Spinal cord (tissue), 10 donors: ENCODE measurements around the gene ARID5B. TPM values are rescaled to one million over a fixed set of nuclear protein-coding genes. Genes with fewer than 3 reads are reported as not detected.

Experiments
- DNase-seq, 6 donors: peaks; one replicate each; pipeline versions ENCODE4 v3.0.0 to v3.0.0-alpha.2; 2013 to 2015; ENCODE audit warnings: low spot score in 6 of 6, low read depth in 4 of 6
- H3K27ac ChIP-seq: one replicate; pipeline ENCODE4 v1.5.1; 2013; ENCODE audit warnings: low read depth, low read length, control low read depth
- H3K27me3 ChIP-seq: one replicate; pipeline ENCODE4 v1.6.1; 2013; ENCODE audit warnings: low read length; ENCODE audit not compliant: control insufficient read depth, insufficient read depth
- H3K36me3 ChIP-seq: one replicate; pipeline ENCODE4 v1.6.1; 2013; ENCODE audit warnings: low read length; ENCODE audit not compliant: control insufficient read depth, insufficient read depth
- H3K4me1 ChIP-seq: one replicate; pipeline ENCODE4 v1.6.1; 2013; ENCODE audit warnings: low read length; ENCODE audit not compliant: control insufficient read depth, insufficient read depth
- H3K4me3 ChIP-seq: one replicate; pipeline ENCODE4 v1.5.1; 2013; ENCODE audit warnings: low read depth, low read length, control low read depth
- H3K9me3 ChIP-seq: one replicate; pipeline ENCODE4 v1.6.1; 2013; ENCODE audit warnings: low read length; ENCODE audit not compliant: control insufficient read depth, insufficient read depth
- WGBS: methylation state at CpG from one replicate; pipeline ENCODE4 v1.1.5; 2013; ENCODE audit warnings: missing lambda C conversion rate; ENCODE audit not compliant: insufficient coverage; 5-methylcytosine and 5-hydroxymethylcytosine counted together
- polyA plus RNA-seq, 2 donors: library from polyadenylated mRNA; unstranded; fragments of 120-200 nt; gene quantifications; one replicate each; pipeline ENCODE4 v1.2.1, GENCODE V29; 2013; ENCODE audit not compliant: insufficient read length in 2 of 2
- total RNA-seq, 2 donors: library from RNA; depleted of rRNA in 1 of 2; stranded (reverse); fragments of 120-200 nt in 1 of 2; fragments of >200 nt in 1 of 2; gene quantifications; one replicate each; pipeline versions ENCODE4 v1.2.3 to v1.2.4, GENCODE V29; 2013 to 2014
- donor health status: healthy.

The ARID5B gene
- total and polyA plus RNA-seq, 4 donors, result 9.3 to 26.4 (median 18.4) TPM

DNA sequence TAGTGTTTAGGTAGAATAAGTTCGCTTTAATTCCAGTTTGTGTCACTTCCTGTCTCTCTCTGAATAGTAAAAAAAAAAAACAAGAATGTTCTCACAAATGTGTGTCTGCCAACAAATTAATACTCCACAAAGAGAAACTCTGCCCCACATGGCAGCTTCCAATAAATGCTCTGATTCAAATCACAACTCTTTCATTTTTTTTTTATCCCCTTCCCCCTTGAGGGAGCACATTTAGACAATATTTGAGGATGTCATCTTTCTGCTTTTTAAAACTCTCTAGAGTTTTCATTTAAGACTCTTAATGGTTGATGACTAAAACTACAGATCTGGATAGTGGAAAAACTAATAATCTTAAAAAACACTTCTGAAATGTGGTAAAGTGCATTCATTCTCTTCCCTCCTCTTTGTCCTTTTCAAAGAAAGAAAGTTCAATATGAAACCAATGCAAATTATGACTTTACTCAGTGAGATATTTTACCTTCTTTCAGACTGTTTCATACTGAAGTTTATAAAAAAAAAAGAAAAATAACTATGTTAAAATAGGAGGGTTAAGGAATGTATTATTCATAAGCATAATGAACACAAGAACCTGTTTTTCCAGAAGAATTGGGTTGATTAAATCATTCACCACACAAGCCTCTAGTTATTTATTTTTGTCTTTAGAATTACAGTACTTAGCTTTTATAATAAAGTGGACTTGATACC lies 42.3 kb downstream of the ARID5B start:
- Histone ChIP-seq H3K4me3 (no peak overlapping the region), H3K27ac (no peak overlapping the region), H3K36me3 (no peaks in the 10 kb centered on the region), H3K9me3 (no peaks in the 10 kb centered on the region), H3K27me3 (no peaks in the 10 kb centered on the region), H3K4me1 (peaks cover 4% of the 10 kb centered on the region)
- no CpG with 5 or more reads among the region's 1 CpG for WGBS
- peak in 2 of 6 donors; percentile 17 to 30 for DNase-seq

GRCh38 chr10:61944410-61945147 lies 43.1 kb downstream of the ARID5B start:
- no peaks in the 10 kb centered on the region for H3K9me3 ChIP-seq
- DNase-seq, result peak in 1 of 6 donors; percentile 20
- H3K4me1 ChIP-seq, result peaks cover 4% of the 10 kb centered on the region
- no peaks in the 10 kb centered on the region for H3K36me3 ChIP-seq
- no peak overlapping the region for H3K27ac ChIP-seq
- no peak overlapping the region for H3K4me3 ChIP-seq
- no peaks in the 10 kb centered on the region for H3K27me3 ChIP-seq
- WGBS, result no CpG with 5 or more reads among the region's 1 CpG

- no peaks in the 10 kb centered on the region for H3K4me1 ChIP-seq
- H3K27ac ChIP-seq, result no peak overlapping the region
- H3K27me3 ChIP-seq, result no peaks in the 10 kb centered on the region
- no CpG with 5 or more reads among the region's 2 CpGs for WGBS
- no peaks in the 10 kb centered on the region for H3K9me3 ChIP-seq
- no peaks in the 10 kb centered on the region for H3K36me3 ChIP-seq
- no peak for DNase-seq
- H3K4me3 ChIP-seq, result no peak overlapping the region
Observed at GRCh38 chr10:61949687-61950086, 48.2 kb downstream of the ARID5B start.

- WGBS, result 100% methylated on average over 1 of the region's 2 CpGs
- no peaks in the 10 kb centered on the region for H3K27me3 ChIP-seq
- no peaks in the 10 kb centered on the region for H3K4me1 ChIP-seq
- H3K9me3 ChIP-seq, result no peaks in the 10 kb centered on the region
- no peak overlapping the region for H3K27ac ChIP-seq
- H3K36me3 ChIP-seq, result no peaks in the 10 kb centered on the region
- no peak for DNase-seq
- H3K4me3 ChIP-seq, result no peak overlapping the region
Observed at GRCh38 chr10:61950449-61951143, 49.1 kb downstream of the ARID5B start.

DNA sequence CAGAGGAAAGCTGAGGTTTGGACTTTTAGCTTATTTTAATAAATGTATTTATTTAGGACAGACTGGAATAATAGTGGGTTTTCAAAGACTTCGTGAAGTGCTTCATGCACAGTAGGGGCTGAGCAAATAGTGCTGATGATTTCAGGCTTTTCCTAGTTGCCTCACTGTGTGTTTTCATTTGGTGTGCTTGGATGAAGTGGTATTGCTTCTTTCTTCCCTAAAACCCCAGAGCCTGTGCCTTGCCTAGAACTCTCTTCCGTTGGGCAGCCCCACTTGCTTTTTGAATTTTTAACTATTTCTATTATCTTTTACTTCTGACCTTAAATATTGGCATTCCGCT lies 49.6 kb downstream of the ARID5B start:
- H3K4me3 ChIP-seq, result no peak overlapping the region
- DNase-seq, result no peak
- H3K4me1 ChIP-seq, result no peaks in the 10 kb centered on the region
- no peaks in the 10 kb centered on the region for H3K9me3 ChIP-seq
- no peak overlapping the region for H3K27ac ChIP-seq
- no peaks in the 10 kb centered on the region for H3K36me3 ChIP-seq
- no peaks in the 10 kb centered on the region for H3K27me3 ChIP-seq
- 17% methylated on average over 1 of the region's 3 CpGs for WGBS

DNA sequence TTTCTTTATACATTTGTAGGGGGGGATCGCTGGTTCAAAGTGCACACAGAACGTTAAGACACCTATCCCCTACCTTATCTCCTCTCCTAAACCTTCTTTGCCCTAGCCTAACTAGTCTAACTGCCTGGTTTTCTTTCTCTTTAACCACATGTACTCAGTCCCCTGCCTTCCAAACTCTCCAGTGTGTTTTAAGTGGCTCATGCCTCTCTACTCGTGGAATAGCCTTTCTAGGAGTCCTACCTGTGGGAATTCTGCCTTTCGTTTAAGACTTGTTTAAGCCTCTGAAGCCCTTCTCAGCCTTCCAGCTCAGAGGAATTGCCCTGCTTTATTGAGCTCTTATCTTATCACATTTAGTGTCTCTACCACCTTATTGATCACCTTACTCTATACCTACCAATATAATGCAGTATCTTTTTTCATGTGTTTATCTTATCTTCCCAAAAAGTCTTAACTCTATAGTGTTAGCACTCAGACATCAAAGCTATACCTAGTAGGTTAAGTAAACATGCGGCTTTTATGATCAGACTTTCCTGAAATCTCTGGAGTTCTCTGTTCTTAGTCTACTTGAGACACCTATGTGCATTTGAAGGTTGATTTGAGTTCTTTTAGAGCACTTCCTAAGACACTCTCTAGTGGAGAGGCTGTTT lies 50.7 kb downstream of the ARID5B start:
- H3K27ac ChIP-seq, result no peak overlapping the region
- no peaks in the 10 kb centered on the region for H3K9me3 ChIP-seq
- no peaks in the 10 kb centered on the region for H3K27me3 ChIP-seq
- DNase-seq, result no peak
- H3K36me3 ChIP-seq, result no peaks in the 10 kb centered on the region
- H3K4me3 ChIP-seq, result no peak overlapping the region
- WGBS, result 75% methylated on average over 3 of the region's 5 CpGs
- H3K4me1 ChIP-seq, result no peaks in the 10 kb centered on the region

DNA sequence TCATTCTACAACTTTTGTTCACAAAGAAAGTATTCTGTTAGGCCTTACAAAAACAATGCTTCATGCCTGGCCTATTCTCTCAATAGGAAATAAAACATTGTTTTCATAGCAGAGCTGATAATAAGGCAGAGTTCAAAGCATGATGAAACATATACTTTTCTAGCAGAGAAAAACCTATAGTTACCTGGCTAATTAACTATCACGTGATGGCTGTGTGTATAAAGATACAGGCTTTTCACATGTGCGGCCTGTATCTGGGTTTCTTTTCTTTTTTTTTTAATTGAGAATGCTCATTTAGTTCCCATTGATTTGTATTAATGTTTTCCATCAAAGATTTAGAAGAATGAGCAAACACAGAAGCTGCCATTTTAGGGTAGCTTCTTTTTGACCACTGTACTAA lies 51.7 kb downstream of the ARID5B start:
- no peaks in the 10 kb centered on the region for H3K9me3 ChIP-seq
- no peaks in the 10 kb centered on the region for H3K4me1 ChIP-seq
- no peaks in the 10 kb centered on the region for H3K27me3 ChIP-seq
- no peaks in the 10 kb centered on the region for H3K36me3 ChIP-seq
- no CpG with 5 or more reads among the region's 2 CpGs for WGBS
- H3K27ac ChIP-seq, result no peak overlapping the region
- DNase-seq, result no peak
- no peak overlapping the region for H3K4me3 ChIP-seq

DNA sequence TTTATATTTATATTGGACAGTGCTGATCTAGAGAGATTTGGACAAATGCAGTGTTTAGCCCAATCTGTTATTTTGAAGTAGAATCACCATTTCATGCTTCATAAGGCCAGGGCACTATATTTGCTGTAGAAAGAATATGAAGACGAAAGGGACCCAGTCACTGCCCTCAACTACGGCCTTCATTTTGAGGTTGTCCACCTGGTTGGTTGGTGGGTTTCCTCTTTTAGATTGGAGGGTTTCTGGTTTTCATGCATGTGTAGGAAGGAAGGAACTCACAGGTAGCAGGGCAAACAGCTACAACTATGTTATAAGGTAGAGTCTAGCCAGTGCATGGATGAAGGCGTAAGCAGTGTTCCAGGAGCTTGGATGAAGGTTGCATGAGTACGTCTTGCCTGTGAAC lies 56.3 kb downstream of the ARID5B start:
- WGBS, result 100% methylated on average over 1 of the region's 4 CpGs
- DNase-seq, result no peak
- no peaks in the 10 kb centered on the region for H3K9me3 ChIP-seq

DNA sequence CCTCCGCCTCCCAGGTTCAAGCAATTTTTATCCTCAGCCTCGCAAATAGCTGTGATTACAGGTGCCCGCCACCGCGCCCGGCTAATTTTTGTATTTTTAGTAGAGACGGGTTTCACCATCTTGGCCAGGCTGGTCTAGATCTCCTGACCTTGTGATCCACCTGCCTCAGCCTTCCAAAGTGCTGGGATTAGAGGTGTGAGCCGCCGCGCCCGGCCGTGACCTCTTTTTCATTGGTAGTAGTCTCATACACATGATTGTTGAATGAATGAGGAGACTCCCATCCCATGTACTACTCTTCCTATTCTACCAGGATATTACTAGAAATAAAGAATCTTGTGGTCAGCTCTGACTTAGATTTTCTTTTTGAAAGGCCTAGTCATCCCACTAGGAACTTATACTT lies 56.8 kb downstream of the ARID5B start:
- Histone ChIP-seq H3K4me1 (no peaks in the 10 kb centered on the region), H3K36me3 (no peaks in the 10 kb centered on the region), H3K27ac (no peak overlapping the region), H3K4me3 (no peak overlapping the region), H3K9me3 (no peaks in the 10 kb centered on the region), H3K27me3 (no peaks in the 10 kb centered on the region)
- 97% methylated on average over 7 of the region's 12 CpGs for WGBS
- DNase-seq, result no peak

More for the DNA sequence above, 56.3 kb downstream of the ARID5B start:
- Histone ChIP-seq H3K4me1 (no peaks in the 10 kb centered on the region), H3K36me3 (no peaks in the 10 kb centered on the region), H3K27me3 (no peaks in the 10 kb centered on the region), H3K4me3 (no peak overlapping the region), H3K27ac (no peak overlapping the region)
